ENCODE results near the gene GEN1. TPM values are rescaled to one million over a fixed set of nuclear protein-coding genes. Genes with fewer than 3 reads are reported as not detected.
A peak's percentile ranks its signal among the peaks of the same experiment; 100 is the strongest.

The GEN1 gene
- total RNA-seq, 1 donor from 2014 or later = 44.4 TPM

DNA sequence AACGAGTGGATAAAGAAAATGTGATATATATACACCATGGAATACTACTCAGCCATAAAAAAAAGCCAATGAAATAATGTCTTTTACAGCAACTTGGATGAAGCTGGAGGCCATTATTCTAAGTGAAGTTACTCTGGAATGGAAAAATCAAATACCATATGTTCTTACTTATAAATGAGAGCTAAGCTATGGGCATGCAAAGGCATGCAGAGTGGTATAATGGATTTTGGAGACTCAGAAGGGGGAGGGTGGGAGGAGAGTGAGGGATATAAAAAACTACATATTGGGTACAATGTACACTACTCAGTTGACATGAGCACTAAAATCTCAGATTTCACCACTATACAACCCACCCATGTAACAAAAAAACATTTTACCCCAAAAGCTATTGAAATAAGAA lies 60.7 kb downstream of the GEN1 start:
- DNase-seq = no peak
- peaks cover 49% of the 10 kb centered on the region for H3K4me1 Mint-ChIP-seq (ENCODE audit: low read depth, unreplicated experiment)
- no peaks in the 10 kb centered on the region for H3K36me3 Mint-ChIP-seq (ENCODE audit: unreplicated experiment)
- H3K4me3 Mint-ChIP-seq (ENCODE audit: unreplicated experiment) = no peak overlapping the region
- no peak for TF ChIP-seq CTCF (IDR thresholded peaks at IDR 0.05; ENCODE audit: partially characterized antibody, unreplicated experiment)
- peak overlapping the region; percentile 99 for H3K27ac Mint-ChIP-seq (ENCODE audit: unreplicated experiment)
- peaks cover 14% of the 10 kb centered on the region for H3K9me3 Mint-ChIP-seq (ENCODE audit: unreplicated experiment)
- peaks cover 11% of the 10 kb centered on the region for H3K27me3 Mint-ChIP-seq (ENCODE audit: unreplicated experiment)

DNA sequence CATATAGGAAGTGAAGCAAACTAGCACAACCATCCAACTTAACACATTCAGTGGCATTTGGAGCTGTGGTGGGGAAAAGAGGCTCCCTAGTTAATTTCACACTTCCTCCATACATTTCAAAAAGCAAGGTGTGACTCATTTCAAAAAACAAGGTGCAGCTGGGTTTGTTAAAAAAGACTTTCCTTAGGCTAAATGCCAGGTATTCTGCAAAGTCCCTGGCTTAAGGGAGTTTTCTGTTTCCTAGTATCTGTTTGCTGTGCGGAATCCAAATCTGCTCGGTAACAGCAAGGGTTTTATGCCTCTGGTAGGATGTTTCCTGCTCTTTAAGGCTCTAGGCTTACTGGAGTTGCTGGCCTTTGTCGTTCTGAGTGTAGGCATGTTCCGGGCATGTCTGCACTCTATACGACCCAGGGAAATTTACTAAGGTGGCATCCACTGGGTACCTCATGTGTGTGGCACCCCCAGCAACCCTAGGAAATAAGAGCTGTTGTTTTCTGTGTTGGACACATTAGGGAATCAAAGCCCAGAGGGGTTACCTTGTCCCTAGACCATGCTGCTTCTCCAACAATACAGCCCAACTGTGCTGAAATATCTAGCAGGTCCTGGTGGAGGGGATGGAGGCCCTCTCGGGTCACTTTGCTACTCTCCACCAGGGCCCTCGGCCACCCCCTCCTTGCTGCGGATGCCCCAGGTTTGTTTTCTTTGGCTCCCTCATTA lies 61.7 kb downstream of the GEN1 start:
- H3K36me3 Mint-ChIP-seq (ENCODE audit: unreplicated experiment) = no peaks in the 10 kb centered on the region
- TF ChIP-seq CTCF (IDR thresholded peaks at IDR 0.05; ENCODE audit: partially characterized antibody, unreplicated experiment) = no peak
- H3K4me1 Mint-ChIP-seq (ENCODE audit: low read depth, unreplicated experiment) = peaks cover 49% of the 10 kb centered on the region
- H3K4me3 Mint-ChIP-seq (ENCODE audit: unreplicated experiment) = no peak overlapping the region
- no peak for DNase-seq
- peaks cover 11% of the 10 kb centered on the region for H3K27me3 Mint-ChIP-seq (ENCODE audit: unreplicated experiment)
- peaks cover 12% of the 10 kb centered on the region for H3K9me3 Mint-ChIP-seq (ENCODE audit: unreplicated experiment)
- H3K27ac Mint-ChIP-seq (ENCODE audit: unreplicated experiment) = peak overlapping the region; percentile 54

- no peak for DNase-seq
- H3K36me3 Mint-ChIP-seq (ENCODE audit: unreplicated experiment) = no peaks in the 10 kb centered on the region
- peaks cover 49% of the 10 kb centered on the region for H3K4me1 Mint-ChIP-seq (ENCODE audit: low read depth, unreplicated experiment)
- H3K27ac Mint-ChIP-seq (ENCODE audit: unreplicated experiment) = peak within 1 kb of the TSS; percentile 54
- peaks cover 12% of the 10 kb centered on the region for H3K9me3 Mint-ChIP-seq (ENCODE audit: unreplicated experiment)
- TF ChIP-seq CTCF (IDR thresholded peaks at IDR 0.05; ENCODE audit: partially characterized antibody, unreplicated experiment) = no peak
- H3K4me3 Mint-ChIP-seq (ENCODE audit: unreplicated experiment) = no peak within 1 kb of the TSS
- peaks cover 11% of the 10 kb centered on the region for H3K27me3 Mint-ChIP-seq (ENCODE audit: unreplicated experiment)
Measured at GRCh38 chr2:17816396-17817245, 62.7 kb downstream of the GEN1 start, which contains the start of gene MSGN1. Gene MSGN1, plus strand, starts transcription at chr2:17816460. Its CDS starts 59 bp downstream, at chr2:17816519.

GRCh38 chr2:17818235-17818815 lies 64.4 kb downstream of the GEN1 start:
- H3K27ac Mint-ChIP-seq (ENCODE audit: unreplicated experiment) = no peak overlapping the region
- H3K9me3 Mint-ChIP-seq (ENCODE audit: unreplicated experiment) = peaks cover 12% of the 10 kb centered on the region
- H3K27me3 Mint-ChIP-seq (ENCODE audit: unreplicated experiment) = peaks cover 10% of the 10 kb centered on the region
- peaks cover 44% of the 10 kb centered on the region for H3K4me1 Mint-ChIP-seq (ENCODE audit: low read depth, unreplicated experiment)
- no peaks in the 10 kb centered on the region for H3K36me3 Mint-ChIP-seq (ENCODE audit: unreplicated experiment)
- DNase-seq = no peak
- no peak overlapping the region for H3K4me3 Mint-ChIP-seq (ENCODE audit: unreplicated experiment)
- no peak for TF ChIP-seq CTCF (IDR thresholded peaks at IDR 0.05; ENCODE audit: partially characterized antibody, unreplicated experiment)

All from glutamatergic neuron (in vitro differentiated cells).